GM15510 (cell line): ENCODE results near the gene ARID1A.

Source experiments
- POLR2A ChIP-seq: IDR thresholded peaks from 3 replicates; pipeline ENCODE4 v1.6.1; 2011; ENCODE audit warnings: borderline replicate concordance; ENCODE audit not compliant: insufficient read length; ENCODE audit errors: extremely low read depth

Gene ARID1A

GRCh38 chr1:26761217-26761616, 65.4 kb downstream of the ARID1A start:
- TF ChIP-seq POLR2A: no peak

GRCh38 chr1:26767714-26768113, 71.9 kb downstream of the ARID1A start:
- no peak for TF ChIP-seq POLR2A

- TF ChIP-seq POLR2A: no peak
These were observed 72.9 kb downstream of the ARID1A start for GRCh38 chr1:26768755-26769154.

GRCh38 chr1:26771285-26771642, 75.4 kb downstream of the ARID1A start:
- TF ChIP-seq POLR2A: no peak

GRCh38 chr1:26771643-26772321, 76.0 kb downstream of the ARID1A start:
- TF ChIP-seq POLR2A: no peak

- no peak for TF ChIP-seq POLR2A
These were observed 76.9 kb downstream of the ARID1A start for GRCh38 chr1:26772687-26773086.

GRCh38 chr1:26774462-26774861, 78.6 kb downstream of the ARID1A start:
- TF ChIP-seq POLR2A: no peak

GRCh38 chr1:26775666-26776065, 79.9 kb downstream of the ARID1A start:
- no peak for TF ChIP-seq POLR2A

- no peak for TF ChIP-seq POLR2A
These were observed 83.4 kb downstream of the ARID1A start for GRCh38 chr1:26779098-26779668.

- TF ChIP-seq POLR2A: no peak
These were observed 84.6 kb downstream of the ARID1A start for GRCh38 chr1:26780344-26780957.

- no peak for TF ChIP-seq POLR2A
These were observed 85.5 kb downstream of the ARID1A start for GRCh38 chr1:26781206-26781825.

GRCh38 chr1:26782521-26783212, 86.9 kb downstream of the ARID1A start:
- no peak for TF ChIP-seq POLR2A

- TF ChIP-seq POLR2A: no peak
These were observed 87.8 kb downstream of the ARID1A start for GRCh38 chr1:26783646-26784022.

GRCh38 chr1:26784023-26784871, 88.4 kb downstream of the ARID1A start:
- no peak for TF ChIP-seq POLR2A

- TF ChIP-seq POLR2A: no peak
These were observed 89.1 kb downstream of the ARID1A start for GRCh38 chr1:26784886-26785285.
